Hematopoietic multipotent progenitor cell treated with erythropoietin and hydrocortisone succinate and interleukin-3 and kit ligand, for 4 days (in vitro differentiated cells): ENCODE results near the gene TNFRSF25.

Source experiments
- DNase-seq: peaks from one replicate; pipeline ENCODE4 v3.0.0-alpha.2; 2015

The TNFRSF25 gene

GRCh38 chr1:6466023-6466422 lies at the start of gene TNFRSF25:
TSS of gene TNFRSF25 (minus strand) at chr1:6466173. CDS start at chr1:6466107, 66 bp downstream.
- no peak for DNase-seq

GRCh38 chr1:6515771-6516170 lies 49.8 kb upstream of the TNFRSF25 start:
- no peak for DNase-seq

DNA sequence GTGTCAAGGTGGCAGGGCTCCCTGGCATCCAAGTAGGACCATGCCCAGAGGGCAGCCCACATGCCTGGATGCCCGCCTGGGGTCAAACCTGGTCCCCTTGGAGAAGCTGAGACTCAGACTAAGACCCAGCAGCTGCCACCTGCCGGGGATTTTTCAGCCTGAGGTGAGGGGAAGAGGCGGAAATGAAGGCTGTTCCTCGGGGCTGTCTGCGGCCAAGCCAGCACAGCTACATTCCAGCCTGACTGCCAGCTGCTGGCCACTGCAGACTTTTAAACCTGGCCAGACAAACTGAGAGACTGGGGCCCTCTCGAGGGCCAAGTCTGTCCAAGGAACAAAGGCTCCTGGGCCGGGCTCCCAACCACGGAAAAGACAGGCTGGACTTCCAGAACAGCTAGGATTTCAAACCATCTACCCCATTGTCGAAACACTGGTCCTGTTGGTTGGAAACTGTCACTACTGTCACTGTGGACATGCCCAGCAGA lies 47.4 kb upstream of the TNFRSF25 start:
- DNase-seq: no peak

- no peak for DNase-seq
These were observed 46.9 kb upstream of the TNFRSF25 start for GRCh38 chr1:6512908-6513280.

DNA sequence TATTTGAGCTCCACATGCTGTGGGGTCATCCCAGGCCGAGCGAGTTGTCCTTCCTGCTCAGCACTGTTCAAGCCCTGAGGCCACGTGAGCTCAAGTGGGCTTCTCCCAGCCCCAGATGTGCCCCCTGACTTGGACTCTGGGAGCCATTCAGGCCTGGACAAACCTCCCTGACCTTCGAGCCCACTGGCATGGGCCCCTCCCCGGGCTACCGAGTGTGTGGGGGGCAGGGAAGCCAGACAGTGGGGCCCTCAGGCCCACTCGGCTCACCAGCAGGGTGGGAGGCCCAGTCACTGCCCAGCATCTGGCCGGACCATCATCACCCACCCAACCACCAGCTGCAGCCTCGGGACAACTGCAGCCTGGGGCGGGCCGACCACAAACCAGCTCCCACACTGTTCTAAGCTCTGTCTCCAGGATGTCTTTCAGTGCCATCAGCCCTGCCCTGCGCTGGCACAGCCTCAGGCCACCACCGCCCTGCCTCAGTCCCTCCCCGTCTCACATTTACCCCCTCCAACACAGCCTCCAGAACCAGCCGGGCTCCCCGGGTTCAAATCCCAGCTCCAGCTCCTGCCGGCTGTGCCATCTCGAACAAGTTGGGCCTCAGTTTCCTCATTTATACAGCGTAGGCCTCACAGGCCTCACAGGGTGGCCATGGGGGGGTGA lies 46.4 kb upstream of the TNFRSF25 start:
- DNase-seq: no peak

DNA sequence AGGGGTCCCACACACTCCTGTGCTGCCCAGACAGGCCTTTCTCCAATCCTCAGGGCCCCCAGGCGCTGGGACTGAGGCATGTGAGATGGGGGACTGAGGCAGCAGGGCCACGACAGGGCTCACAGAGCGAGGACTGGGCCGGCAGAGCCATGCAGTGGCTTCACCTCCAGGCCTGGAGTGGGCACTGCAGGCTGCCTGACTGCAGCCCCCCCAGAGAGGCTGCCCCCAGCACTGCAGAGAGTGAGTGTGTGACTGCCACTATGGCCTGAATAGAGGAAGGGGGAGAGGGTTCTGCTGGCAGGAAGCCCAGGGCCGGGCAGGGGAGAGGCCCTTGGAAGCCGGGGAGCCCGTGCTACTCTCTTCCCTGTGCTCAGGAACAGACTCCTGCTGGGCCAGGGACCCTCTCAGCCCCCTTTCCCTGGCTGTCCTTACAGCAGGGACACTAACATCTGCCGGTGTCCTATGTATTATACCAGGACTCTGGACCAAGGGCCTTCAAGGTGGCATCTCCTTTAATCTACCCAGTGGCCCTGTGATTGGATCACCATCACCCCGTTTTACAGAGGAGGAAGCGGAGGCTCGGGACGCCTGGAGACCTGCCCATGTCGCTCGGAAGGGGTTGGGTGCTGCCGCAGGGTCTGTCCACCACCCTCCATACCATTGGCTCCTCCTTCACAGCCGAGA lies 45.7 kb upstream of the TNFRSF25 start:
- no peak for DNase-seq

GRCh38 chr1:6511056-6511455 lies 45.1 kb upstream of the TNFRSF25 start:
- no peak for DNase-seq

DNA sequence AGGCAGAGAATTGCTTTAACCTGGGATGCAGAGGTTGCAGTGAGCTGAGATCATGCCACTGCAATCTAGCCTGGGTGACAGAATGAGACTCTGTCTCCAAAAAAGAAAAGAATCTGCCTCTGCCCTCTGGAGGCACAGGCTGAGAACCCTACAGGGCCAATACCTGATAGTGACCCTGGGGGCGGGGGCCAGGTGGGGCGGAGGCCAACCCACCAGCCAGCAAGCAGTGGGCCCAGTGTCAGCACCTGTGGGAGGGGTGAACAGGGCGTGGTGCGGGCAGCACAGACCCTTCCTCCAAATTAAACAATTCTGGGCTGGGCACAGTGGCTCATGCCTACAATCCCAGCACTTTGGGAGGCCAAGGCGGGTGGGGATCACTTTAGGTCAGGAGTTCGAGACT lies 44.5 kb upstream of the TNFRSF25 start:
- no peak for DNase-seq

GRCh38 chr1:6509919-6510291 lies 43.9 kb upstream of the TNFRSF25 start:
- DNase-seq: no peak

DNA sequence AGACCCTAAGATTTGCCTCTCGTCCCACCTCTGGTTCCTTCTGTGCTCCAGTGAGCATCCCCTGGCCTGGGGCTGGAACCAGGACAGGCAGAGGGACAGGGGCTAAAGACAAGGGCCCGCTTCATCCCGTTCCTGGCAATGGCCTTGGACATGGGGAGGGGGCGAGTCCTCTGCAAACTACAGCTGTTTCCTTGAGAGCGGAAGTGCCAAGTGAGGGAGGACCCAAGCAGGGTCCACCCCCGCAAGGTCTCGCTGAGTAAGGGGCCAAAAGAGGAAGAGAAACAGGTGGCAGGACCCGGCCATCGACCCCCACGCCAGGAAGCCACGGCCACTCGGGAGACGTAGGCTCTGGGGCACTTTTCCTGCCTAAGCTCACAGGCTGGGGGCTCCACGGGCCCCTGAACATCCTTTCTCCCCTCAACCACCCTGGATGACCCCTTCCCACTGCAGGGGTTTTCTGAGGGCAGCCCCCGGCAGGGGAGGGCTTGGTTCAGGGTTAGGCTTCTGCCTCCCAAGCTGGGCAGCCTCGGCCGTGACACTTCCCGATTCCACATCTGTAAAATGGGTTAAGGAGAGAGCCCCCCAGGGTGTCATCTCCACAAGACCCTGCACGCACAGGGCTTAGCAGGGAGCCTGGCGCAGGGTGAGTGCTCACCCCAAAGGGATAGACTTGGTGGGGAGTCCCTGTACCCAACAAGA lies 43.4 kb upstream of the TNFRSF25 start:
- DNase-seq: no peak

GRCh38 chr1:6508816-6509189 lies 42.8 kb upstream of the TNFRSF25 start:
- no peak for DNase-seq

DNA sequence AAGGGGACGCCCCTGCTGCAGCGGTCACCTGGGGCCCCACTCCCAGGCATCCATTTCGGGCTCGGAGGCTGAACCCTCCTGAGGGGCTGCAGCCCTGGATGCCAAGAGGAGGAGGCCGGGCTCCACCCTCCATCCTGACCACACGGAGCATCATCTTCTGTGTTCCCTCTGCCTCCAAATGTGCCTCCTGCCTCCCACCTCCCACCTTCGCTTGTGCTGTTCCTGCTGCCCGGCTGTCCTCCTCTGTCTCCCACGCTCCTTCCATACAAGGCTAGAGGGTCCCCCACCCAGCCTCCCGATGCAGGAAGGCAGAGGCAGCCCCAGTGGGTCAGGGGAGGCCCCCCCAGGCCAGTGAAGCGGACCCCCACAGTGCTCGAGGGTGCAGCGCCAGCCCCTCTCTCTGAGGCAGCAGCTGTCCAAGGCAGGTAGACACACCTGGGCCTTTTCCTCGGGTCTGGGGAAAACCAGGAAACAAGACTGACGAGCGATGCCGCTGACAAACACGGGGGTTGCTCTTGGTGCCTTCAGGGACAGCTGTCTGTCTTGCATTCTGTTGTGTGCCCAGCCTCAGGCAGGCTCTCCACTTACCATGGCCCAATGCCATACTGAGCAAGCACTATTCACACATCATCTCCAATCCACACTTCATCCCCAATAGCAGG lies 42.3 kb upstream of the TNFRSF25 start:
- no peak for DNase-seq

DNA sequence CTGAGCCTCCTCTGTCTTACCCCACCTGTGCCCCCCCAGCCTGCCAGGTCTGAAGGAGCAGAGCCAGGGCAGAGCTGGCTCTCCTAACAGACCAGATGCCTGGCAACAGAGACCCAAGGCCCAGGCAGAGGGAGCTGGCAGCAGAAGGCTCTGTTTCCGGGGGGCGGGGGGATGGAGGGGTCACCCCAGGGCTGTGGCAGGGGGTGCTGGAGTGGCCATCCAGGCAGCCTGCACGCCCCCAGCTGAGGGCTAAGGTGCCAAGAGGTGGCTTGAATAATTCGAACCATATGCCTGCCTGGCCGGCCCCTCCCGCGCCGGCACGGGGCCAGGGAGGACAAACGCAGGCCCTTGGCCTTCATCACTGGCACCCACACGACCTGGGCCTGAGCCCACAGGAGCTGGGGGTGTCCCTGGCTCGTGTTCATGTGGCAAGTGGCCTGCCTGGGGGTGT lies 41.5 kb upstream of the TNFRSF25 start:
- no peak for DNase-seq

DNA sequence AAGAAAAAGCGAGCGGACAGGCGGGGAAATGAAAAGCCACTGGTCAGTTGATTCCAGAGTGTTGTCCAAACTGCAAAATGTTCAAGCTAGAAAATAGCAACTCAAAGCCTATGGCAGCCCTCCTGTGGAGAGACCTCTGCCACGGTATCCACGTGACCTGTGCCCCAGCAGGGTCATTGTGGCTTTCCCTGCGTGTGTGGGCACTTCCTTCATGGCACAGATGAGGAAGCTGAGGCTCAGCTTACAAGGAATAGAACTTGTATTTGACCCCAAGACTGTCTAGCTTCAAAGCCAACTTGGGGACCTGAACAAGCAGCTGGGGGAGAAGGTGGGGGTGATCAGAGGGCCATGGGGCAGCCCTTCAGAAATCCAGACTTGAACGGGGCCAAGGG lies 41.1 kb upstream of the TNFRSF25 start:
- peak; percentile 38 for DNase-seq

DNA sequence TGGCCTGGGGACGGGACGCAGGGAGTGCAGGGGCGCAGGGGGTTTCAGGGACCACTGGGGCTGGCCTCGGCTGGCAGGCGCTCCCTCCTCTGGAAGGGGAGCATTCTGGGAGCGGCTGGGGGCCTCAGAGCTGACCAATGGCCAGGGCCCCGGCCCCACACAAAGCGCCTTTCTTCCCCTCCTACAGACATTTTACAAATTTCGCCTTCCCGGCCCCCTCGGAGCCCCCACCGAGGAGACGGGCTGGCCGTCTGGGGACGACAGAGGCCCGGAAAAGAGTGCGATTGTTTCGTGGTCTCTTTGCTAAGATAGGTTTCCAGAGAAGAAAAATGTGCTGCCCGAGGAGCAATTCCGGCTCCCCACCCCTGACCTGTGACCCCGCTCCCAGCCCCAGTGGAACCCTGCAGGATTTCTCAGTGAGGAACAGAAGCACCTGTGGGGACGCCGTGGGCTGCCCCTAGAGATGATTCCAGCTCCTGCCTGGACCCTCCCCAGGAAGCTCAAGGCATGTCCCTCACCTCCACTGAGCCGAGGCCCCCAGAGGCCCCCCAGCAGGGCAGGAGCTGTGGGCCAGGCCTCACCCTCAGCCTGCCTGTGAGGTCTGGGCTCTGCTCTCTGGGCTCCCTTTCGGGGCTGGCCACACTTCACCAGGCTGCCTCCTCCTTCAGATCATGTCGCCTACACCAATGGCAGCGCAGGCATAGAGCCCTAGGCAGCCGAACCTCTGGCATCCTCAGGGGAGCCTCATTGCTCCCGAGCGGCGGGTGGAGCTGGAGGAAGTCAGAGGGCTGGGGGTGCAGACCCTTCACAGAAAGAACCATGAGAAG lies 40.5 kb upstream of the TNFRSF25 start:
- no peak for DNase-seq

- DNase-seq: no peak
These were observed 39.6 kb upstream of the TNFRSF25 start for GRCh38 chr1:6505367-6506209.

- no peak for DNase-seq
These were observed 38.9 kb upstream of the TNFRSF25 start for GRCh38 chr1:6504887-6505286.

GRCh38 chr1:6503884-6504602 lies 38.1 kb upstream of the TNFRSF25 start:
- no peak for DNase-seq

- DNase-seq: no peak
These were observed 36.3 kb upstream of the TNFRSF25 start for GRCh38 chr1:6502000-6502891.

- no peak for DNase-seq
These were observed 35.4 kb upstream of the TNFRSF25 start for GRCh38 chr1:6501279-6501813.
